Osteocyte (in vitro differentiated cells): ENCODE measurements around the gene ATP1B3. TPM values are rescaled to one million over a fixed set of nuclear protein-coding genes. Genes with fewer than 3 reads are reported as not detected.
A peak's percentile ranks its signal among the peaks of the same experiment; 100 is the strongest.

Experiments used
- DNase-seq: peaks from one replicate; pipeline ENCODE4 v3.0.0; 2021; ENCODE audit warnings: mixed read lengths; ENCODE audit not compliant: unreplicated experiment; ENCODE audit errors: extremely low spot score
- H3K27ac Mint-ChIP-seq: one replicate; pipeline ENCODE4 v1.8.0; 2021; ENCODE audit warnings: mild to moderate bottlenecking, mixed read lengths; ENCODE audit not compliant: unreplicated experiment
- H3K27me3 Mint-ChIP-seq: one replicate; pipeline ENCODE4 v1.8.0; 2021; ENCODE audit warnings: mixed read lengths; ENCODE audit not compliant: unreplicated experiment
- H3K36me3 Mint-ChIP-seq: one replicate; pipeline ENCODE4 v1.8.0; 2021; ENCODE audit warnings: mixed read lengths; ENCODE audit not compliant: unreplicated experiment
- H3K4me1 Mint-ChIP-seq: one replicate; pipeline ENCODE4 v1.8.0; 2021; ENCODE audit warnings: mixed read lengths; ENCODE audit not compliant: unreplicated experiment
- H3K4me3 Mint-ChIP-seq: one replicate; pipeline ENCODE4 v1.8.0; 2021; ENCODE audit warnings: mild to moderate bottlenecking, moderate library complexity, mixed read lengths; ENCODE audit not compliant: unreplicated experiment
- H3K9me3 Mint-ChIP-seq: one replicate; pipeline ENCODE4 v1.8.0; 2021; ENCODE audit warnings: mixed read lengths; ENCODE audit not compliant: unreplicated experiment
- total RNA-seq: library from RNA; stranded (reverse); gene quantifications from 2 replicates; pipeline ENCODE4 v1.2.1, GENCODE V29; 2021
- TF ChIP-seq, protein P1 (sequence below): fragments of 200-600 bp; sonication (generic); IDR thresholded peaks from 2 replicates; pipeline ENCODE4 v1.5.0; 2021; ENCODE audit warnings: antibody characterized with exemption, mild to moderate bottlenecking, moderate library complexity

Gene ATP1B3
- total RNA-seq, 1 donor from 2014 or later: 139 TPM

GRCh38 chr3:141942006-141942405 lies 65.6 kb downstream of the ATP1B3 start:
- Mint-ChIP-seq H3K27ac (no peak overlapping the region), H3K36me3 (no peaks in the 10 kb centered on the region), H3K9me3 (no peaks in the 10 kb centered on the region), H3K27me3 (no peaks in the 10 kb centered on the region), H3K4me3 (no peak overlapping the region), H3K4me1 (peaks cover 11% of the 10 kb centered on the region)
- TF ChIP-seq, protein P1, sequence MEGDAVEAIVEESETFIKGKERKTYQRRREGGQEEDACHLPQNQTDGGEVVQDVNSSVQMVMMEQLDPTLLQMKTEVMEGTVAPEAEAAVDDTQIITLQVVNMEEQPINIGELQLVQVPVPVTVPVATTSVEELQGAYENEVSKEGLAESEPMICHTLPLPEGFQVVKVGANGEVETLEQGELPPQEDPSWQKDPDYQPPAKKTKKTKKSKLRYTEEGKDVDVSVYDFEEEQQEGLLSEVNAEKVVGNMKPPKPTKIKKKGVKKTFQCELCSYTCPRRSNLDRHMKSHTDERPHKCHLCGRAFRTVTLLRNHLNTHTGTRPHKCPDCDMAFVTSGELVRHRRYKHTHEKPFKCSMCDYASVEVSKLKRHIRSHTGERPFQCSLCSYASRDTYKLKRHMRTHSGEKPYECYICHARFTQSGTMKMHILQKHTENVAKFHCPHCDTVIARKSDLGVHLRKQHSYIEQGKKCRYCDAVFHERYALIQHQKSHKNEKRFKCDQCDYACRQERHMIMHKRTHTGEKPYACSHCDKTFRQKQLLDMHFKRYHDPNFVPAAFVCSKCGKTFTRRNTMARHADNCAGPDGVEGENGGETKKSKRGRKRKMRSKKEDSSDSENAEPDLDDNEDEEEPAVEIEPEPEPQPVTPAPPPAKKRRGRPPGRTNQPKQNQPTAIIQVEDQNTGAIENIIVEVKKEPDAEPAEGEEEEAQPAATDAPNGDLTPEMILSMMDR: no peak
- DNase-seq: no peak

DNA sequence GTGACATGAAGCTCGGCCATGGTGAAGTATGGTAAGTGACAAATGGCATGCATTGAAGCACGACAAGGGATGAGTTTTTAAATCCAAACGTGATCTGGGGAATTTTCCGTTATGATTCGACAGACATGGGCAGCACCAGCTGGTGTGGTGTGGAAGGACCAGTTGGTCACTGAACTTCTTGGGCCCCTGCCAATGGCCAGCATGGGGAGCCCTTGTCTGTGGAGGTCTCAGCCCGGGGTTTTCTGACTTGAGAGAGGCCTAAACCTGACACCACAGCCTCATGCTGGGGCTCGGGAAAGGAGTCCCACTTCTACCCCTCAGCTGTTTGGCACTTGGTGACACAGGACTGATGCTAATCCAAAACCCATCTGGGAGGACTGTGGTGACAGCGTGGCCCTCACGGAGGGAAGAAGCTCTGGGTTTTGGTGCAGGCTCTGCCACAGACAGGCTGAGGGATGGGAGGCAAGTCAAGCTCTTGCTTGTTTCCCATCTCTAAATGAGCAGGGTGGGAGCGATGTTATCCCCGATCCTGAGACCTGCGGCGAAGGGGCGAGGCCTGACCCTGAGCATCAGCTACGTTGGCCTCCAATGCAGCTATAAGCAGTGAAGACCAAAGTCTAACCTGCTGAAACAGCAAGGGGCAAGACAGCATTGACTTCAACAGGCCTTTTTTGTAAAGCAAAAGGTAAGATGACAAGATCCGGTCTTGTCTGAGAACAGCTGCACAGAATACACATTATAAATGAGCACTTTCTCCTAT lies 69.5 kb downstream of the ATP1B3 start:
- Mint-ChIP-seq H3K4me3 (no peak overlapping the region), H3K27me3 (no peaks in the 10 kb centered on the region), H3K27ac (no peak overlapping the region), H3K9me3 (no peaks in the 10 kb centered on the region), H3K36me3 (peaks cover 10% of the 10 kb centered on the region), H3K4me1 (no peaks in the 10 kb centered on the region)
- DNase-seq: no peak
- TF ChIP-seq, protein P1: no peak

- H3K4me3 Mint-ChIP-seq: no peak overlapping the region
- H3K36me3 Mint-ChIP-seq: peaks cover 23% of the 10 kb centered on the region
- H3K27ac Mint-ChIP-seq: no peak overlapping the region
- TF ChIP-seq, protein P1: no peak
- DNase-seq: peak; percentile 57
- H3K4me1 Mint-ChIP-seq: no peaks in the 10 kb centered on the region
- no peaks in the 10 kb centered on the region for H3K9me3 Mint-ChIP-seq
- H3K27me3 Mint-ChIP-seq: no peaks in the 10 kb centered on the region
Observed at GRCh38 chr3:141949399-141949798, 73.0 kb downstream of the ATP1B3 start.

DNA sequence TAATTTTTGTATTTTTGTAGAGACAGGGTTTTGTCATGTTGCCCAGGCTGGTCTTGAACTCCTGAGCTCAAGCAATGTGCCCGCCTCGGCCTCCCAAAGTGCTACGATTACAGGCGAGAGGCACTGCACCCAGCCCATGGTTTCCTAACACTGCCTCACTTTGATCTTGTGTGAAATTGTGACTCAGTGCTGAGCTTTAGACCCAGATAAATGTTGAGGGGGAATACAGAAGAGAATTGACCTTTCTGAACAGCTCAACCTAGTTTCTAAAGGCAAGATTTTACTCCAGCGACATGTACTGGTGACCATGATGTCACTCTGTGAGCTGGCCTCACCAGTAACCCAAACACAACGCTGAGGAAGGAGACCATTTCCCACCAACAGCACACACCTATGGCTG lies 73.5 kb downstream of the ATP1B3 start:
- Mint-ChIP-seq H3K4me3 (no peak overlapping the region), H3K9me3 (no peaks in the 10 kb centered on the region), H3K27ac (no peak overlapping the region), H3K36me3 (peaks cover 24% of the 10 kb centered on the region), H3K27me3 (no peaks in the 10 kb centered on the region), H3K4me1 (peaks cover under 1% of the 10 kb centered on the region)
- TF ChIP-seq, protein P1: no peak
- DNase-seq: peak; percentile 49

- DNase-seq: peak; percentile 36
- Mint-ChIP-seq H3K27me3 (no peaks in the 10 kb centered on the region), H3K4me1 (peaks cover 4% of the 10 kb centered on the region), H3K4me3 (no peak overlapping the region), H3K27ac (no peak overlapping the region), H3K36me3 (peaks cover 27% of the 10 kb centered on the region), H3K9me3 (no peaks in the 10 kb centered on the region)
- TF ChIP-seq, protein P1: no peak
Observed at GRCh38 chr3:141950572-141951493, 74.4 kb downstream of the ATP1B3 start.
